ENCODE results near the gene SERP1.

The SERP1 gene

DNA sequence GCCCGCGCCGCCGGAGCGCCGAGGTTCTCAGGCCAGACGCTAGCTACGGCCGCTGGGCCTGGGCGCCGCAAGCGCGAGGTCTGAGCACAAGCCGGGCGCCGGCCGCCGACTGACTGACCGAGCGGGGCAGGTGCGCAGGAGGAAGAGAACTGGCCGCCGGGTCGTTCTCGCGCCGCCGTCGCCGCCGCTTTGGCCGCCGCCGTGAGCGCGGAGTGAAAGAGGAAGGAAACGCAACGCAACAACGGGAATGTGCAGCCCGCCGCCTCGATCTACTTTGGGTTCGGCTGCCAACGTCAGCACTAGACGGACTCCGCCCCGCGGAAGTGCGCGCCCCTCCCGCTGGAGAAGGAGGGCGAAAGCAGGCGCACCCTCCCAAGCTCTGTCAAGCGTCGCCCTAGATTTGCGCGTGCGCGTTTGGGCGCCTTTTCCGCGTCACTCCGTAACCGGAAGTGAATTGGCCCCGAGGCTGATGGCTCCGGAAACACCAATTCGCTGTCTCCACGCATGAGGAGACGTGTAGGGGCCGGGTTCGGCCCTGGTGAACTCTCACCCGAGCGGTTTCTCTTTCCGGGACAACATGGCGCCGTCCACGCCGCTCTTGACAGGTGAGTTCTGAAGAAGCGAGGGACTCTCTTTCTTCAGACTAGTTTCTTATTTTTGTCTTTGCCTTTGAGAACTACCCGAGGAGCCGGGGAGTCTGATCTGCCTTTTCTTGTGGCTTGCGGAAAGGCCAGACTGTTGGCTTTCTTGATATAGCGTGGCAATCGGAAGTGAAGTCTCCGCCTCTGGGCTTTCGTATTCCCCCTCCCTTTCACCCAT, at the start of gene SERP1, which contains the start of gene EIF2A:
TSS of gene SERP1 (minus strand) at position 271 of the 819 bp plus-strand sequence. CDS start 361 bp downstream, outside the sequence.
TSS of gene EIF2A (plus strand) at position 562 of the 819 bp plus-strand sequence. CDS start at position 578, 16 bp downstream.
- DNase-seq (ENCODE audit: low spot score) (peak; percentile 93), FAIRE-seq (peak; percentile 73)

DNA sequence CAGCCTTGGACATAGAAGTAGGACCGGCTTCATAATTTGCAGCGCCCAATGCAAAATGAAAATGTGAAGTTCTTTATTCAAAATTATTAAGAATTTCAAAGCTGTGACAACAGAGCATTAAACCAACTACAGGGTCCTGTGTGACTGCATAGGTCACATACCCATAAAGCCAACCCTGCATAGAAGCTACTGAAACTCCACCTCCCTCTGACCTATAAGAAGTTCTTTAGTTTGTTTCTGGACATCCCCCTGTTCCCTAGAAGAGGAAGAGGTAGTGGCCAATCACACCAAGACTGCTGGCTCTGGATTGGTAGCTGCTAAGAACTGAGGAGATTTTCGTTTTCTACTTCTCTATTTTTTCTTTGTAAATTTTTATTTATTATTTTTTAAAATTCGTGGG, 47.9 kb upstream of the SERP1 start:
- FAIRE-seq (no peak), DNase-seq (ENCODE audit: low spot score) (no peak)

GRCh38 chr3:150589759-150590158, 43.5 kb upstream of the SERP1 start:
- no peak for DNase-seq (ENCODE audit: low spot score)
- FAIRE-seq = no peak

DNA sequence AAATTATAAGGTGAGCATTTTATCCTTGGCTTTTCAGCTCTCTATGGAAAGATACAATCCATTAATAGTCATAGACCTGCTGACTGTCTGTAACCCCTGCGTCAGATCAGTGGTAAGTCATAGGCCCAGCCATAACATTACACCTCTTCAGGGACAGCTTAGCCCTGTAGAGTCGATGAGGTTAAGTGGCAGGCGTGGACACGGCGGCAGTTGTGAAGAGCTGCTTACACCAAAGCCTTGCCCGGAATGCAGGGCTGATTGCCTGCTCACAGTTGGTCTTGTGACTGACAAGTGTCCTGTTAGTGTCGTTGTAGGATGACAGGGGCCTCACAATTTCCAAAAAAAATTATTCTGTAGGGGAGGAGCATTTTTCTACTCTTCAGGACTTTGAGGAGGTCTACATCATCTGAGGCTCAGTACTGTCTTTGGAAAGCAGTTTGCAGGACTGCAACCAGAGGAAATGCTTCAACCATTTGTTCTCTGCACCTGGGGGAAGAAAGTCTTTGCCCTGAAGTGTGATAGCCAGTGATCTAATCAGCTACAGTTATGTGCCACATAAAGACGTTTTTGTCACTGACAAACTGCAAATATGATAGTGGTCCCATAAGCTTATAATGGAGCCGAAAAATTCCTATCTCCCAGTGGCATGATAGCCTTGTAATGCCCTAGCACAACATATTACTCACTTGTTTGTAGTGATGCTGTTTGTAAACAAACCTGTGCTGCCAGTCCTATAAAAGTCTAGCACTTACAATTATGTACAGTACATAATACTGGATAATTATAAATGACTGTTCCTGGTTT, 41.9 kb upstream of the SERP1 start:
- DNase-seq (ENCODE audit: low spot score) = no peak
- no peak for FAIRE-seq

DNA sequence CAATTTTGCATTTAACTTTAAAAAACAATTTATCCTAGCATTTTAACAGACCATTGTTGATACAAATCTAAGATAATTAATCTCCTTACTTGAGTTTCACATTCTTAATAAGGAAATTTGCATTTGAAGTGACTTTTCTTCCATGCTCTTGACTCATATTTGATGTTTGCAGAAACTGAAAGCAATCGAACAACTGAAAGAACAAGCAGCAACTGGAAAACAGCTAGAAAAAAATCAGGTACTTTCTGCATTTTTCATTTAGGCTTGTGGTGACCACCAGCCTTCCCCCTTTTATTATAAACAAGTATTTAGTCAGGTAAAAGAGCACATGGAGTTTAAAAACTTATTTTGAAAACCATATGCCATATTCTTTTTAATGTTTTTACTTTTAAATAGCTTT, 36.7 kb upstream of the SERP1 start:
- no peak for FAIRE-seq
- DNase-seq (ENCODE audit: low spot score) = no peak

- DNase-seq (ENCODE audit: low spot score) (no peak), FAIRE-seq (no peak)
These were observed 36.3 kb upstream of the SERP1 start for GRCh38 chr3:150582620-150583019.

DNA sequence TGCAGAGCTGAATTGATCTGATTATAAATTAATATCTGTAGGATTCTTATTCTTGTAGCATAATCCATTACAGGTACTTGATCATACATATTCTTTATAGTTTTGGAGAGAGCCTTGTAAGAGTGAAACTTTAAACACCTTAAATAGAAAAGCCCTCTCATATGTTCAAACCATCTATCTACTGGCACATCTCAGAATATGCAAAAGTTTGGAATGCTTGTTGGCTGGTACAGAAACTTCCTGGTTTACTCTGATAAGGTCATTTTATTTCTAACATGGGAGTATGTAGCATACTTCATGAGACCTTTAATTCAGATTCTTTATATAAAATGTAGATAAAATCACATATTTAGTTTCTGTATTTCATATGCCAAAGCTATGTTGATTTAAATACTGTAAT, 34.9 kb upstream of the SERP1 start:
- DNase-seq (ENCODE audit: low spot score) (no peak), FAIRE-seq (no peak)

GRCh38 chr3:150577855-150578254, 31.6 kb upstream of the SERP1 start:
- FAIRE-seq (no peak), DNase-seq (ENCODE audit: low spot score) (no peak)

GRCh38 chr3:150567328-150567727, 21.0 kb upstream of the SERP1 start:
- FAIRE-seq (no peak), DNase-seq (ENCODE audit: low spot score) (no peak)

DNA sequence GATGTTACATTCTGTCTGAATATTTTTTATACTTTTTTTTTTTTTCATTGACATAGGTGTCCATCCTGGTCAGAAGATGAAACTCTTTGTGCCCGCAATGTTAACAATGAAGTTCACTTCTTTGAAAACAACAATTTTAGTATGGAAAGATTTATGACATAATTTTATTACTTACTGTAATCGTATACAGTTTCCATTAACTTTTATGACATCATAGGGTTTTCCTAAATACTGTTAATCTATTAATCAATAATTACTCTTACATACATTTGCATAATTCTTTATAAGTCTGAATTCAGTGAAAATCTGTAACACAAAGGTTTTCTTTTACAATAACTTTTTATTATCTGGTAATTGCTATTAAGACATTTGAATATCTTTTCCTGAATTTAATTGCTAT, 17.9 kb upstream of the SERP1 start:
- FAIRE-seq (no peak), DNase-seq (ENCODE audit: low spot score) (no peak)

DNA sequence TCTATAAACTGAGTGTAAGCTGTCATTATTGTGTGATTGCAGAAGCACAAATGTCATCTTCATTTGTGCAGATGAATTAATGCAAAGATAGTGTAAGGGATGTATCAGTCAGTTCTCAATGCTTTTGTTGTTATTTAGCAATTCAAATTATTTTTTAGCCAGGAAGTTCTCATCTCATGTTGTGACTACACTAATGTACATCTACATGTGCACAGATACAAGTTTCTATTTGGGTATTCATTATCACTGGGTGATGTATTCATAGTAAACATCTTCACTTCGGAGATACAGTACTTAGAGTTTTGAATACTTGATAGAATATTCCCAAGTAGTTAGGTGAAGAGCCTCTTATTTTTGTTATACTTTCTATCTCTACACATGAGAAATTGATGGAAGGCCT, 11.4 kb upstream of the SERP1 start:
- no peak for FAIRE-seq
- DNase-seq (ENCODE audit: low spot score) = no peak

DNA sequence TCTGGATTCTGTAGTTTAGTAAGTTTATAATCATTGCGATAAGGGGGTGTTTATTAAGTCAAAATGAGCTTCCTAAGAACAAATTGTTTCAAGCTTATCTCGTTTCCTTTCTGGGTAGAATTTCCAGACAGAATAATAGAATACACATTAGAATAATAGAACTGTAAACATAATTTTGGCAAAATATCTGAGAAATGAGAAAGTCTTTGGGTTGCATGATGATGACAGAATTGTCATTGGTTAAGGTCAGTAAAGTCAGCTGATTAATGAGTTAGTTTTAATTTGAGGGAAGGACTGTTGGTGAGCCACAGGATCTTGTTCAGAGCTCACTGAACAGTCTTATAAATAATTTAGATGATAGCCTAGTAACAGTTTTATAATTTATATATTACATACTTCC, 10.5 kb upstream of the SERP1 start:
- FAIRE-seq (no peak), DNase-seq (ENCODE audit: low spot score) (no peak)

GRCh38 chr3:150555859-150556436, 9.7 kb upstream of the SERP1 start:
- DNase-seq (ENCODE audit: low spot score) (no peak), FAIRE-seq (no peak)

DNA sequence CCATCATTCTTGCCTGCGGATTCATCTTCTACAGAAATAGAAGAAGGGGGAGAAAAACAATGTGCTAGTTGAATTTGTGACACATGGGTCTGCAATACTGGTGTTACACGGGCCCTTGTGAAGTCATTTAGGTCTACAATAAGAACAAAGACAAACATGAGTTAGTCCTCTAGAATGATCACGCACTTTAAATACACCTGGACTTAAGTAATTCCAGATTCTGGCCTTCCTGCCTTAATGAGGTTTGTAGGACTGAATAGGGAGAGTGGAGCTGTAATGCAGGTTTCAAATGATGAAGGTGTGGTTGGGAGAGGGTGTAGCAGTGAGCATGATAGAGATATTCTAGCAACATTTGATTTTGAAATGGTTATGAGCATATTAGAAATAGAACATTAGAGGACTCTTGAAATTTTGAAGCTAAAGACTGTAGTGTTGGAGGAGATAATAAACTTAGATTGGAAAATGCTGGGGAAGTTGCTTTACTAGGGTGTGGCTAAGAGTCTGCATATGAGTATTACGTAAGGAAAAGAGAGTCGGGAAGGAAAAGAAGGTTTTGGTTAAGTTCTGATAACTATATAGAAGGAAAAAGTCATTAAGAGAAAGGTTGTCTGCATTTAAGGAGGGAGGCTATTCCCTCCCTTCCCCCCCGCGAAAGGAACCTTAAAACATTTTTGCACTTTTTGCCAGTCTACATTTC, 897 bp upstream of the SERP1 start:
- no peak for FAIRE-seq
- no peak for DNase-seq (ENCODE audit: low spot score)

DNA sequence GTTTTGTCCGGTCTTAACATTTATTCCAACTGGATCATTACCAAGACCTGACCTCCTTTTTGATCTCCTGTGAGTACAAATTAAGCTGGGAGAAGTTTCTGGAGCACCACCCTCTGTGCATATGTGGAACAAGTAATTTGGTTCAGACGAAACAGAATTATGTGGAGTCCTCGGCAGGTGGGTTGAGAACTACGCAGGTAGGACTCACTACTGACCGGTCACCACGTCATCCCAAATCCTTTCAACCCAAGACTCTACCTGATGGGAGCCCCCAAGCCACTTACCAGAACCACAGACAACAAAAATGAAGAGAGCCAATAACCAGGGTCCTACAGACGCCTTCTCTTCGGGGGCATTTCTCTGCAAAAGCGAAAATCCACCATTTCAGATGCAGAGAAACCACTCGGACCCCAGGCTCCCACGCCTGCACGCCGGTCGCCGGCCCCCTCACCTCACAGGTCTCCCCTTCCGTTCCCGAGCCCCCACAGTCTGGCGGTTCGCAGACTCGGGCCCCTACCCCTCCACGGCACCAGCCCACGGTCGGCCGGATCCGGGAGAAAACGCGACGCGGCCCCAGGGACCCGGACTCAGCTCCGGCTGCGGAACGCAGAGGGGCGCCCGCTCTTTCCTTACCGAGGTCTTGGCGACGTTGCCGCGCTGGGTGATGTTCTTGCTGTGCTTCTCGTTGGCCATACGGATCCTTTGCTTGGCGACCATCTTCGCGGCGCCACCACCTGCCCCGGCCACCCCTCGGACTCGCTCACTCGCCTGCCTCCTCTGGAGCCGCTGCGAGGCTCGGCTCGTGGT, 674 bp downstream of the SERP1 start:
- FAIRE-seq (no peak), DNase-seq (ENCODE audit: low spot score) (no peak)

DNA sequence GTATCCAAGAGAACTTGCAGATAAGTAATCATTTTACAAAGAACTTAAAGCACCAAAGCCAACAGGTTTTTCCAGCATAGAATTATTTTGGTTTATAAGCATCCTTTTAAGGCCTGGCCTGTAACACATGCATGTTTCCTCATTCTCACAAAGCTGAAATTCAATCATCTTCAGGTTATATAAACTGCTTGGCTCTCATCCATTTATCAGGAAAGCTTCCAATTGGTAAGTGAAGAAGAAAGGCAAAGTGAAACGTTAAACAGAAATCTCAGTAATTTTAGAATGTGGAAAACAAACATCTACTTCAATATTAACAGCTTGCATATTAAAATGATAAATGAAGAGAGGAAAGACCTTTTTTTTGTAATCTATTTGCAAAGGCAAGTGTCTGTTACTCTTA, 1.6 kb downstream of the SERP1 start:
- DNase-seq (ENCODE audit: low spot score) (no peak), FAIRE-seq (no peak)

DNA sequence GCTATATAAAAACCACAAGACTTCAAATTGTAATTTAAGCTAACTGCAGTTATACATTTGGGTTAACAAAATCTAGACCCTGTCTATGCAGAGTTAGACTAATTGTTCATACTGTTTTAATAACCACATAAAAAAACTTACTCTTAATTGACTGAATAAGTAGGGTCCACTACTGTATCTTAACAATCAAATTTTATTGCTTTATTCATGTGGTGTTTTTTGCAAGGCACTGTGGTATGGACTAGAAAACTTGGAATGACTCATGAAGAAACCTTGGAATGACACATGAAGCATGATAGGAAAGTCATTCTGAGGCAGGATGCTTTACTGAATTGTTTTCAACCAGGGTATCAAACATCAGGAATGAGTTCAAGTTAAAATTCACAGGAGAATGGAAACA, 2.3 kb downstream of the SERP1 start:
- no peak for DNase-seq (ENCODE audit: low spot score)
- FAIRE-seq = no peak

DNA sequence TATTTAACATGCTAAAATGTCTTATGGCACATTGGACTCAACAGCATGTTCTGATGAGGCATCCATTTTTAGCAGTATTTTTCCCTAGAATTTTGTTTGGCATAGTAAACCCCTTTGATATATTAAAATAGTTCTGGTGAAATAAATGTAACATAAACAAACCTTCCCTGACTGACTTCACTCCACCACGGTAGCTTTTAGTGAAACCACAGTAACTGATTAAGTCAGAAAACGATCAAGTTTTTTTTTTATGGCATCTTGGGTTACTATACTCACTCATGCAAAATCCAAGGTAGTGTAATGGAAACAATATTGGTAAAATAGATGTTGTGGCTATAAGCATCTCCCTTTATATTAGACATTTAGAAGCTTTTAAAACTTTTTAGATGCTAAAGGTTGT, 2.8 kb downstream of the SERP1 start:
- DNase-seq (ENCODE audit: low spot score) = no peak
- no peak for FAIRE-seq

GRCh38 chr3:150543128-150543527, 3.2 kb downstream of the SERP1 start:
- DNase-seq (ENCODE audit: low spot score) (no peak), FAIRE-seq (no peak)

DNA sequence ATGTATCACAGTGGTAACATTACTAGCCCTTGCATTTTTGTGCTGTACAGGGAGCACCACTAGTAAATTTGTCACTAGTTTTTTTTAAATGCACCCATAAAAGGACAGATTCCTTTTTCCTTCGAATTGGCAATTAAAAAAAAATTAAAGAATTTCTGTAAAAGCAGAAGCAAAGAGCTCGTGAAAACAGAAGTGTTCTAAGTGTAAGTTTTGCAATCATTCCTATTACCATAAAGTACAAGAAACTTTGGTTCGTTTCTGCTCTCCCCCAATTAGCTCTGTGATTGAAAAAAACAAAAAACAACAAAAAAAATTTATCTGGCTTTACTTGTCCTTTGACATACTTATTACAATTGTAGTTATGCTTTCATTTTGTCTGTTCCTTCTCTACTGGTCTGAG, 5.3 kb downstream of the SERP1 start:
- FAIRE-seq (no peak), DNase-seq (ENCODE audit: low spot score) (no peak)

DNA sequence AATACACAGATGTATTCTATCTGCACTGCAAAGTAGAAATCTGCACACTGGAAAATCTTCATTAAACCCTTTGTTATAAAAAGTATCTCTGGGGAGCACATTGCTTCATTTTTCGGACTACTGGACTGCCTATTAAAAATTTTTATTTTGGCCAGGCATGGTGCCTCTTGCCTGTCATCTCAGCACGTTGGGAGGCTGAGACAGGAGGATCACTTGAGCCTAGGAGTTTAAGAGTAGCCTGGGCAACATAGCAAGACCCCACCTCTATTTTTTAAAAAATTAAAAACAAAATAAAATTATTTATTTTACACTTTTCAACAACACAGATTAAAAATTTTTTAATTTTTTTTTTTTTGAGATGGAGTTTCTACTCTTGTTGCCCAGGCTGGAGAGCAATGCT, 6.0 kb downstream of the SERP1 start:
- DNase-seq (ENCODE audit: low spot score) (no peak), FAIRE-seq (no peak)

Data from urothelium cell line (cell line).